Thyroid gland (tissue), 4 donors: Measurements from ENCODE around the gene DENND1C.

ENCODE experiments used
- POLR2A ChIP-seq, 2 donors: fragments of 450-650 bp; IDR thresholded peaks; one replicate each; pipeline ENCODE4 v1.6.1; 2017; ENCODE audit warnings: antibody characterized with exemption in 2 of 2, mild to moderate bottlenecking in 2 of 2, moderate library complexity in 1 of 2
- TF ChIP-seq, protein P1 (sequence below), 6 experiments: fragments of 200-600 bp in 3 of 6; fragments of 450-650 bp in 3 of 6; sonication (generic) in 3 of 6; IDR thresholded peaks; one replicate each; pipeline ENCODE4 v1.5.1; 2016 to 2019; ENCODE audit warnings: antibody characterized with exemption in 6 of 6, mild to moderate bottlenecking in 2 of 6, inconsistent platforms in 1 of 6, moderate library complexity in 1 of 6

DNA sequence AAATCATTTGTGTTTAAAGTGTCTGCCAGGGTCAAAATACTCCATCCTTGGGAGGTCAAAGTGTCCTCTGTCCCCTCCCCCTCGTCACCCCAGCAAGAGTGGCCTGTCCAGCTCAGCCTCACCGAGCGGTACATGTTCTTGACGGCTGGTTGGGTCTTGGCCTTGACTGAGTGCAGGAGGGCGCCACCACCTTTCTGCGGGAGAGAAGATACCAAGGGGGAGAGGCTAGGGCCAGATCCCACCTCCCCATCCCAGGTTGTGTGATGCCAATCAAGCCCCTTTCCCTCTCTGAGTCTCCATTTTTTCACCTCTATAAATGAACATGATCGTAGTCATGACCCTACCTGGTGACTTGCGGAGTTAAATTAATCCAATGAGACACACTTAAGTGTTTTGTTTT is 11.4 kb downstream of the DENND1C start:
- TF ChIP-seq, protein P1, sequence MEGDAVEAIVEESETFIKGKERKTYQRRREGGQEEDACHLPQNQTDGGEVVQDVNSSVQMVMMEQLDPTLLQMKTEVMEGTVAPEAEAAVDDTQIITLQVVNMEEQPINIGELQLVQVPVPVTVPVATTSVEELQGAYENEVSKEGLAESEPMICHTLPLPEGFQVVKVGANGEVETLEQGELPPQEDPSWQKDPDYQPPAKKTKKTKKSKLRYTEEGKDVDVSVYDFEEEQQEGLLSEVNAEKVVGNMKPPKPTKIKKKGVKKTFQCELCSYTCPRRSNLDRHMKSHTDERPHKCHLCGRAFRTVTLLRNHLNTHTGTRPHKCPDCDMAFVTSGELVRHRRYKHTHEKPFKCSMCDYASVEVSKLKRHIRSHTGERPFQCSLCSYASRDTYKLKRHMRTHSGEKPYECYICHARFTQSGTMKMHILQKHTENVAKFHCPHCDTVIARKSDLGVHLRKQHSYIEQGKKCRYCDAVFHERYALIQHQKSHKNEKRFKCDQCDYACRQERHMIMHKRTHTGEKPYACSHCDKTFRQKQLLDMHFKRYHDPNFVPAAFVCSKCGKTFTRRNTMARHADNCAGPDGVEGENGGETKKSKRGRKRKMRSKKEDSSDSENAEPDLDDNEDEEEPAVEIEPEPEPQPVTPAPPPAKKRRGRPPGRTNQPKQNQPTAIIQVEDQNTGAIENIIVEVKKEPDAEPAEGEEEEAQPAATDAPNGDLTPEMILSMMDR (IDR thresholded peaks at IDR 0.05) = no peak
- TF ChIP-seq POLR2A (IDR thresholded peaks at IDR 0.05) = no peak
